Subcutaneous abdominal adipose tissue (tissue), 5 donors: ENCODE measurements around the gene STX1B.

ENCODE experiments used
- H3K27ac ChIP-seq: one replicate; pipeline ENCODE4 v1.7.0; 2013; ENCODE audit warnings: low read depth, mild to moderate bottlenecking, inconsistent platforms, low read length, moderate library complexity
- H3K27me3 ChIP-seq, 5 donors: one replicate each; pipeline ENCODE4 v1.7.0; 2013; ENCODE audit warnings: low read length in 5 of 5, inconsistent platforms in 1 of 5; ENCODE audit not compliant: control insufficient read depth in 5 of 5, insufficient read depth in 4 of 5
- H3K36me3 ChIP-seq, 5 donors: one replicate each; pipeline ENCODE4 v1.7.0; 2013; ENCODE audit warnings: low read length in 5 of 5; ENCODE audit not compliant: control insufficient read depth in 5 of 5, insufficient read depth in 5 of 5
- H3K4me1 ChIP-seq, 5 donors: one replicate each; pipeline ENCODE4 v1.7.0; 2013; ENCODE audit warnings: low read length in 5 of 5, mild to moderate bottlenecking in 3 of 5, moderate library complexity in 1 of 5; ENCODE audit not compliant: control insufficient read depth in 5 of 5, insufficient read depth in 5 of 5
- H3K4me3 ChIP-seq, 5 donors: one replicate each; pipeline ENCODE4 v1.7.0; 2013; ENCODE audit warnings: low read length in 5 of 5, low read depth in 1 of 5
- H3K9ac ChIP-seq, 5 donors: one replicate each; pipeline ENCODE4 v1.7.0; 2013; ENCODE audit warnings: low read length in 5 of 5, mild to moderate bottlenecking in 4 of 5, moderate library complexity in 3 of 5
- H3K9me3 ChIP-seq, 5 donors: one replicate each; pipeline ENCODE4 v1.7.0; 2013; ENCODE audit warnings: low read length in 5 of 5; ENCODE audit not compliant: control insufficient read depth in 5 of 5
- donor health status: healthy.
- donor health status: healthy.
- donor health status: healthy.
- donor health status: healthy.
- donor health status: healthy.

Gene STX1B

GRCh38 chr16:31010585-31011325 is at the start of gene STX1B:
TSS of gene STX1B (minus strand) at chr16:31010638. CDS start at chr16:31010396, 242 bp downstream.
- Histone ChIP-seq H3K27ac (no peak within 1 kb of the TSS), H3K36me3 (no peaks in the 10 kb centered on the region), H3K9ac (no peak within 1 kb of the TSS), H3K9me3 (peaks cover 0 to 2% (median 0%) of the 10 kb centered on the region in 5 donors), H3K4me1 (no peaks in the 10 kb centered on the region), H3K27me3 (peaks cover 19 to 40% (median 35%) of the 10 kb centered on the region in 5 donors), H3K4me3 (no peak within 1 kb of the TSS)

DNA sequence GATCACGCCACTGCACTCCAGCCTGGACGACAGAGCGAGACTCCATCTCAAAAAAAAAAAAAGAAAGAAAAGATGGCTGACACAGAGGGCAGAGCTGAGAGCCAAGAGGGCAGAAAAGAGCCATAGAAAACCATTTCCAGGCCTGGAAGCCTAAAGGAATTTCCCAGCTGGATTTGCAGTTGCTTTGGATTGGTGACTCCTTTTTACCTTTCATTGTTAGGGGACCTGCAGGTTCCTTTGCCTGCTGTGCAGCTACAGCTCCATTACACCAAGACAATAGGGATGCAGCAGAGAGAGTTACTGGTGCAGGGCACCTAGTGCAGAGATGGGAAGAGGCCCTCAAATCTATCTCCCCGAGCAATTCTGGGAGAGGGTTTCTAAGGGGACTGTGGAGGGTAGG is 45.2 kb upstream of the STX1B start:
- H3K9ac ChIP-seq: no peak overlapping the region
- H3K9me3 ChIP-seq: no peaks in the 10 kb centered on the region
- H3K4me3 ChIP-seq: no peak overlapping the region
- no peaks in the 10 kb centered on the region for H3K27me3 ChIP-seq
- peaks cover 0 to 5% (median 2%) of the 10 kb centered on the region in 5 donors for H3K36me3 ChIP-seq
- no peak overlapping the region for H3K27ac ChIP-seq
- peaks cover 0 to 7% (median 0%) of the 10 kb centered on the region in 5 donors for H3K4me1 ChIP-seq

GRCh38 chr16:31052114-31052513 is 41.7 kb upstream of the STX1B start:
- H3K27ac ChIP-seq: no peak overlapping the region
- H3K36me3 ChIP-seq: no peaks in the 10 kb centered on the region
- H3K27me3 ChIP-seq: no peaks in the 10 kb centered on the region
- no peak overlapping the region for H3K4me3 ChIP-seq
- H3K4me1 ChIP-seq: peaks cover 0 to 7% (median 0%) of the 10 kb centered on the region in 5 donors
- H3K9me3 ChIP-seq: no peaks in the 10 kb centered on the region
- no peak overlapping the region for H3K9ac ChIP-seq

GRCh38 chr16:31050280-31051030 is 40.0 kb upstream of the STX1B start:
- Histone ChIP-seq H3K36me3 (no peaks in the 10 kb centered on the region), H3K4me1 (peaks cover 0 to 7% (median 0%) of the 10 kb centered on the region in 5 donors), H3K27me3 (no peaks in the 10 kb centered on the region), H3K27ac (no peak overlapping the region), H3K4me3 (no peak overlapping the region), H3K9me3 (no peaks in the 10 kb centered on the region), H3K9ac (no peak overlapping the region)

- no peaks in the 10 kb centered on the region for H3K27me3 ChIP-seq
- no peak overlapping the region for H3K9ac ChIP-seq
- H3K36me3 ChIP-seq: peaks cover 0 to 44% (median 35%) of the 10 kb centered on the region in 5 donors
- no peaks in the 10 kb centered on the region for H3K4me1 ChIP-seq
- no peaks in the 10 kb centered on the region for H3K9me3 ChIP-seq
- H3K4me3 ChIP-seq: no peak overlapping the region
- no peak overlapping the region for H3K27ac ChIP-seq
These were observed 33.6 kb upstream of the STX1B start for GRCh38 chr16:31043898-31044481.

- H3K27me3 ChIP-seq: no peaks in the 10 kb centered on the region
- H3K9me3 ChIP-seq: no peaks in the 10 kb centered on the region
- H3K36me3 ChIP-seq: peaks cover 0 to 50% (median 42%) of the 10 kb centered on the region in 5 donors
- no peaks in the 10 kb centered on the region for H3K4me1 ChIP-seq
- H3K9ac ChIP-seq: no peak overlapping the region
- no peak overlapping the region for H3K27ac ChIP-seq
- no peak overlapping the region for H3K4me3 ChIP-seq
These were observed 32.9 kb upstream of the STX1B start for GRCh38 chr16:31043352-31043751.

DNA sequence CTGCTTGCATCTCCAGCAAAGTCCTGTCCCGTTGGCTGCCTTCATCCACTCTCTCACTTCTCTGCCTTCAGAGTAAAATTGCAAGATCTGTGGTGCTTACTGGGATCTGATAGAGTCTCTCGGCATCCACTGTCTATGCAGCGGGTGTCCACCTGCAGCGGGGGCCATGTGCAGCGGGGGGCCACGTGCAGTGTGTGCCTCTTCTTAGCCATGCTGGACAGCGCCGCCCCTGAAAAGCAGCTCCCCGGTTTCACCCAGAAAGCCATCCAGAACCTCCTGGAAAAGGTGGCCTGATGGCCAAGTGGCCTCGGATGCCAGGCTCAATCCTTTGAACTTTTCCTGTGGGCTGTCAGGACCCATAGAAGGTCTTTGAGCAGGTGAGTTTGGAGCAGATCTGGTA is 32.4 kb upstream of the STX1B start:
- Histone ChIP-seq H3K4me3 (no peak overlapping the region), H3K36me3 (peaks cover 0 to 55% (median 47%) of the 10 kb centered on the region in 5 donors), H3K27me3 (no peaks in the 10 kb centered on the region), H3K27ac (no peak overlapping the region), H3K9me3 (no peaks in the 10 kb centered on the region), H3K4me1 (no peaks in the 10 kb centered on the region), H3K9ac (no peak overlapping the region)

DNA sequence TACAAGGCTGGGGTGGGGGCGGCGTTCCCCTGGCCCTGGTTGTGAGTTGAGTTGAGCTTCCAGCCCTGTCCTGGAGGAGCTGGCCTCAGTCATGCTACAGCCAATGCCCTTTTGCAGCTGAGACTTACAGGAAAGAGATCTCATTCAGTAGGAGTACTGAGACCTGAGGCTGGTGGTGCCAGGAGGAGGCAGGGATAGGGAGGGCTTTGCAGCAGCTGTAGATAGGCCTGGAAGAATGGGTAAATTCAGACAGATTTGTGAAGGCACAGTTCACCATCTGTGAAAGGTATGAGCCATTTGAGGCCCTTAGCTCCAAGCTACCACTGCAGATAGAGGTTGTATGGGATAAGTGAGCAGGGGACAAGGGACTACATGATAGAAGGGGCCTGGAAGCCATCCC is 28.6 kb upstream of the STX1B start:
- Histone ChIP-seq H3K4me1 (peaks cover 0 to 15% (median 11%) of the 10 kb centered on the region in 5 donors), H3K27ac (no peak overlapping the region), H3K27me3 (no peaks in the 10 kb centered on the region), H3K9ac (no peak overlapping the region), H3K4me3 (no peak overlapping the region), H3K36me3 (peaks cover 0 to 80% (median 63%) of the 10 kb centered on the region in 5 donors), H3K9me3 (no peaks in the 10 kb centered on the region)

DNA sequence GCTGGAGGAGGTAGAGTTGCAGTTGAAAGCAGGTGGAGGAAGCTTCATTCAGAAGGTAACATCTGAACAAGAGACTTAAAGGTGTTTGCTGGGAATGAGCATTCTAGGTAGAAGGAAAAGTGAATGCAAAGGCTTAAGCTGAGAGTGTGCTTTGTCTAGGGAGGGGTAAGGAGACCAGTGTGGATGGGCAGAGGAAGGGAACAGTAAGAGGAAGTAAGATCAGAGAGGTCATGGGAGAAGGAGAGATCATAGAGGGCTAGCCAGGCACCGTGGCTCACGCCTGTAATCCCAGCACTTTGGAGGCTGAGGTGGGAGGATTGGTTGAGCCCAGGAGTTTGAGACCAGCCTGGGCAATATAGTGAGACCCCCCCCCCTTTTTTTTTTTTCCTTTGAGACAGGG is 26.3 kb upstream of the STX1B start:
- Histone ChIP-seq H3K4me3 (no peak overlapping the region), H3K27me3 (no peaks in the 10 kb centered on the region), H3K9ac (no peak overlapping the region), H3K9me3 (no peaks in the 10 kb centered on the region), H3K4me1 (peaks cover 2 to 29% (median 24%) of the 10 kb centered on the region in 5 donors), H3K27ac (no peak overlapping the region), H3K36me3 (peaks cover 0 to 61% (median 48%) of the 10 kb centered on the region in 5 donors)
